Measurements from ENCODE around the gene CCDC81.

DNA sequence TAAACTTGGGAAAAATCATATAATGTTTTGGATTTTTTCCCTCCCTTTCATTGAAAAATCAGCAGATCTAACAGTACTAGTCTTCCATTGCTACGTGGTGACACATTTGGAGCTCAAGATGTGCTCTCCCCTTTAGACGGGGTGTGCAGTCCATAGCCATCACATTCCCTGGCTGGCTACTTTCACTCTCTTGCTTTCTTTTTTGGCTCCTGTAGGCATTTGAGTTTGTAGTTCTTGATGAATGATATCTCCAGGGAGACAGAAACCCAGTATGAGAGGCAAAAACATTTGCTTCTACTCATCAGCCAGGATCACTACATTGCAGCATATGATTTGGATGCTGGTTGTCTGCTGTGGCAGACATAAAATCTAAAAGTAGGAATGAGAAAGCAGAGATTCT is 12.1 kb downstream of the CCDC81 start:
- TF ChIP-seq, protein P1, sequence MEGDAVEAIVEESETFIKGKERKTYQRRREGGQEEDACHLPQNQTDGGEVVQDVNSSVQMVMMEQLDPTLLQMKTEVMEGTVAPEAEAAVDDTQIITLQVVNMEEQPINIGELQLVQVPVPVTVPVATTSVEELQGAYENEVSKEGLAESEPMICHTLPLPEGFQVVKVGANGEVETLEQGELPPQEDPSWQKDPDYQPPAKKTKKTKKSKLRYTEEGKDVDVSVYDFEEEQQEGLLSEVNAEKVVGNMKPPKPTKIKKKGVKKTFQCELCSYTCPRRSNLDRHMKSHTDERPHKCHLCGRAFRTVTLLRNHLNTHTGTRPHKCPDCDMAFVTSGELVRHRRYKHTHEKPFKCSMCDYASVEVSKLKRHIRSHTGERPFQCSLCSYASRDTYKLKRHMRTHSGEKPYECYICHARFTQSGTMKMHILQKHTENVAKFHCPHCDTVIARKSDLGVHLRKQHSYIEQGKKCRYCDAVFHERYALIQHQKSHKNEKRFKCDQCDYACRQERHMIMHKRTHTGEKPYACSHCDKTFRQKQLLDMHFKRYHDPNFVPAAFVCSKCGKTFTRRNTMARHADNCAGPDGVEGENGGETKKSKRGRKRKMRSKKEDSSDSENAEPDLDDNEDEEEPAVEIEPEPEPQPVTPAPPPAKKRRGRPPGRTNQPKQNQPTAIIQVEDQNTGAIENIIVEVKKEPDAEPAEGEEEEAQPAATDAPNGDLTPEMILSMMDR (IDR thresholded peaks at IDR 0.05) = no peak
- TF ChIP-seq POLR2A (IDR thresholded peaks at IDR 0.05; ENCODE audit: low read length) (no peak), CBX2 (IDR thresholded peaks at IDR 0.05; ENCODE audit: borderline replicate concordance, low read depth) (no peak), NFE2L2 (conservative IDR thresholded peaks at IDR 0.05; ENCODE audit: low read length) (no peak), FOSL2 (IDR thresholded peaks at IDR 0.05) (no peak), FOSL2 (CRISPR knock-in tag; IDR thresholded peaks at IDR 0.05) (no peak)
- TF ChIP-seq, protein P2, sequence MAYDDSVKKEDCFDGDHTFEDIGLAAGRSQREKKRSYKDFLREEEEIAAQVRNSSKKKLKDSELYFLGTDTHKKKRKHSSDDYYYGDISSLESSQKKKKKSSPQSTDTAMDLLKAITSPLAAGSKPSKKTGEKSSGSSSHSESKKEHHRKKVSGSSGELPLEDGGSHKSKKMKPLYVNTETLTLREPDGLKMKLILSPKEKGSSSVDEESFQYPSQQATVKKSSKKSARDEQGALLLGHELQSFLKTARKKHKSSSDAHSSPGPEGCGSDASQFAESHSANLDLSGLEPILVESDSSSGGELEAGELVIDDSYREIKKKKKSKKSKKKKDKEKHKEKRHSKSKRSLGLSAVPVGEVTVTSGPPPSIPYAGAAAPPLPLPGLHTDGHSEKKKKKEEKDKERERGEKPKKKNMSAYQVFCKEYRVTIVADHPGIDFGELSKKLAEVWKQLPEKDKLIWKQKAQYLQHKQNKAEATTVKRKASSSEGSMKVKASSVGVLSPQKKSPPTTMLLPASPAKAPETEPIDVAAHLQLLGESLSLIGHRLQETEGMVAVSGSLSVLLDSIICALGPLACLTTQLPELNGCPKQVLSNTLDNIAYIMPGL (CRISPR knock-in tag; IDR thresholded peaks at IDR 0.05; ENCODE audit: borderline replicate concordance) = no peak
